Endothelial cell of umbilical vein (primary cell): ENCODE data around the gene CXADR. TPM values are rescaled to one million over a fixed set of nuclear protein-coding genes. Genes with fewer than 3 reads are reported as not detected.

Source experiments
- BruUV-seq: library from RNA; stranded (reverse); fragments of 400-500 nt; replicated peaks from 2 replicates; lab custom pipeline; 2021; lab: Mats Ljungman, UMichigan
- CTCF ChIA-PET: fragments of 300-600, 350-600 bp; sonication (Branson Sonifier 250); formaldehyde crosslinking; loops from one replicate; lab custom pipeline; 2021; ENCODE audit warnings: antibody characterized with exemption, inconsistent platforms; lab: Charles Lee
- POLR2A ChIA-PET: fragments of 300-600, 350-600 bp; sonication (Branson Sonifier 250); formaldehyde crosslinking; loops from one replicate; lab custom pipeline; 2021; ENCODE audit warnings: antibody characterized with exemption, inconsistent platforms; lab: Charles Lee
- DNase-seq: peaks from one replicate; pipeline ENCODE4 v3.0.0-alpha.2; 2011; ENCODE audit warnings: low read depth, low spot score
- FAIRE-seq: peaks from 2 replicates; lab custom pipeline; 2011; peaks lifted over from hg19 to GRCh38; lab: Jason Lieb, UNC
- H2AFZ ChIP-seq: 2 replicates; pipeline ENCODE4 v1.6.0; 2012; ENCODE audit warnings: low read depth, low read length, control low read depth, inconsistent platforms
- H3K27ac ChIP-seq: 2 replicates; pipeline ENCODE4 v1.5.1; 2011; ENCODE audit warnings: low read depth, mild to moderate bottlenecking, control low read depth, low read length, moderate library complexity; ENCODE audit not compliant: insufficient read depth
- H3K27me3 ChIP-seq, 2 experiments: 2 replicates each; pipeline versions ENCODE4 v1.6.0 to v1.6.1; 2011; ENCODE audit warnings: low read length in 2 of 2, mixed read lengths in 1 of 2; ENCODE audit not compliant: control insufficient read depth in 2 of 2, insufficient read depth in 2 of 2
- H3K36me3 ChIP-seq, 2 experiments: 2 replicates in 1 of 2; 3 replicates in 1 of 2; pipeline ENCODE4 v1.5.1; 2011; ENCODE audit warnings: low read length in 2 of 2, mild to moderate bottlenecking in 1 of 2, moderate library complexity in 1 of 2; ENCODE audit not compliant: control insufficient read depth in 2 of 2, insufficient read depth in 2 of 2; ENCODE audit errors: extremely low read depth in 1 of 2
- H3K4me1 ChIP-seq: 3 replicates; pipeline ENCODE4 v1.5.1; 2011; ENCODE audit warnings: mild to moderate bottlenecking, low read length; ENCODE audit not compliant: control insufficient read depth, insufficient read depth; ENCODE audit errors: extremely low read depth
- H3K4me2 ChIP-seq: 2 replicates; pipeline ENCODE4 v1.6.1; 2011; ENCODE audit warnings: low read length, control low read depth, mixed read lengths; ENCODE audit not compliant: insufficient read depth
- H3K4me3 ChIP-seq, 3 experiments: fragments of 200-600 bp in 1 of 3; sonication (generic), shearing (Covaris generic) in 1 of 3; replicated peaks in 1 of 3; 2 replicates each; pipeline ENCODE4 v1.5.1; 2011 to 2016; ENCODE audit warnings: control low read depth in 3 of 3, low read length in 3 of 3, mild to moderate bottlenecking in 2 of 3, inconsistent platforms in 1 of 3, low read depth in 1 of 3, moderate library complexity in 1 of 3; ENCODE audit not compliant: insufficient read depth in 1 of 3
- H3K79me2 ChIP-seq: 2 replicates; pipeline ENCODE4 v1.6.0; 2012; ENCODE audit warnings: low read length, inconsistent platforms; ENCODE audit not compliant: control insufficient read depth, insufficient read depth
- H3K9ac ChIP-seq: replicated peaks from 2 replicates; pipeline ENCODE3; 2011; ENCODE audit warnings: low read length, control low read depth; ENCODE audit not compliant: insufficient read depth; ENCODE audit errors: extremely low read depth
- H3K9me1 ChIP-seq: replicated peaks from 3 replicates; pipeline ENCODE4 v1.6.0; 2011; ENCODE audit warnings: mild to moderate bottlenecking, low read length; ENCODE audit not compliant: control insufficient read depth, insufficient read depth; ENCODE audit errors: extremely low read depth
- H3K9me3 ChIP-seq: replicated peaks from 2 replicates; pipeline ENCODE4 v1.5.1; 2012; ENCODE audit warnings: low read length, inconsistent platforms; ENCODE audit not compliant: control insufficient read depth, insufficient read depth
- H4K20me1 ChIP-seq: replicated peaks from 2 replicates; pipeline ENCODE3; 2011; ENCODE audit warnings: mild to moderate bottlenecking, low read length; ENCODE audit not compliant: control insufficient read depth, insufficient read depth; ENCODE audit errors: extremely low read depth
- CTCF ChIP-seq, 2 donors: IDR thresholded peaks; 1 replicate in 1 of 2; 2 replicates in 1 of 2; pipeline ENCODE4 v1.5.1; 2011; ENCODE audit warnings: low read length in 2 of 2, mild to moderate bottlenecking in 2 of 2, moderate library complexity in 2 of 2, control low read depth in 1 of 2, inconsistent platforms in 1 of 2, low read depth in 1 of 2; ENCODE audit not compliant: insufficient read depth in 1 of 2; ENCODE audit errors: extremely low read depth in 1 of 2
- EZH2 ChIP-seq: IDR thresholded peaks from 2 replicates; pipeline ENCODE4 v1.6.1; 2012; ENCODE audit warnings: borderline replicate concordance, low read depth, mild to moderate bottlenecking, moderate library complexity, low read length, inconsistent platforms; ENCODE audit not compliant: severe bottlenecking
- FOS ChIP-seq: IDR thresholded peaks from 2 replicates; pipeline ENCODE4 v1.6.1; 2011; ENCODE audit warnings: mild to moderate bottlenecking, low read length, moderate library complexity, borderline replicate concordance; ENCODE audit not compliant: insufficient read depth
- GATA2 ChIP-seq: IDR thresholded peaks from 2 replicates; pipeline ENCODE4 v1.7.0; 2011; ENCODE audit warnings: low read depth, mild to moderate bottlenecking, moderate library complexity, mixed read lengths, low read length; ENCODE audit not compliant: insufficient read length, insufficient read depth
- JUN ChIP-seq: IDR thresholded peaks from 2 replicates; pipeline ENCODE4 v1.6.1; 2011; ENCODE audit warnings: borderline replicate concordance, low read depth; ENCODE audit not compliant: insufficient read length, insufficient read depth
- MAX ChIP-seq: IDR thresholded peaks from 2 replicates; pipeline ENCODE4 v1.6.1; 2011; ENCODE audit not compliant: insufficient read depth, insufficient read length
- MYC ChIP-seq: IDR thresholded peaks from one replicate; pipeline ENCODE4 v1.6.1; 2011; ENCODE audit warnings: mild to moderate bottlenecking, low read depth, low read length
- POLR2A ChIP-seq: IDR thresholded peaks from 2 replicates; pipeline ENCODE4 v1.6.1; 2012; ENCODE audit warnings: low read depth, mild to moderate bottlenecking, control low read depth, low read length
- POLR2AphosphoS5 ChIP-seq: IDR thresholded peaks from 2 replicates; pipeline ENCODE4 v1.6.1; 2012; ENCODE audit warnings: low read depth, mild to moderate bottlenecking, control low read depth, low read length, moderate library complexity; ENCODE audit not compliant: insufficient read depth
- dilution Hi-C: fragments of 300-500 bp; cut with MboI; formaldehyde crosslinking; loops from one replicate; pipeline ENCODE4 v1.15.0; 2019; ENCODE audit warnings: low sequenced_read_pairs; ENCODE audit not compliant: extremely low pct_ligation_motif_present
- intact Hi-C: fragments of 100-400 bp; cut with micrococcal nuclease; formaldehyde crosslinking; loops from one replicate; pipeline ENCODE4 v1.10.0; 2022
- polyA plus RNA-seq, 4 experiments: library from polyadenylated mRNA; depleted of rRNA in 3 of 4; stranded (reverse) in 3 of 4; unstranded in 1 of 4; fragments of >200 nt; gene quantifications; 2 replicates each; pipeline versions ENCODE4 v1.2.1 to v1.2.3, GENCODE V29; 2011 to 2012; ENCODE audit warnings: missing spikeins in 1 of 4
- total RNA-seq: library from RNA; stranded (reverse); gene quantifications from 2 replicates; pipeline ENCODE4 v1.2.3, GENCODE V29; 2021

CXADR gene
- total and polyA plus RNA-seq, 2 donors (not counting 3 experiments of a cell fraction or from before 2014, with no cell fraction given) = 3.2 to 12.2 TPM

- H3K4me2 ChIP-seq = no peak overlapping the region
- H3K9ac ChIP-seq = no peak overlapping the region
- no peak for FAIRE-seq
- H3K27me3 ChIP-seq = no peaks in the 10 kb centered on the region
- H3K9me3 ChIP-seq = no peaks in the 10 kb centered on the region
- BruUV-seq = no TSS peak
- H3K79me2 ChIP-seq = no peaks in the 10 kb centered on the region
- no peak overlapping the region for H2AFZ ChIP-seq
- intact Hi-C loops (no loop called here), dilution Hi-C loops (no loop called here)
- no peak overlapping the region for H3K27ac ChIP-seq
- no peaks in the 10 kb centered on the region for H4K20me1 ChIP-seq
- TF ChIP-seq JUN = no peak
- no peak for TF ChIP-seq POLR2AphosphoS5
- no peak for TF ChIP-seq MAX
- no peak for TF ChIP-seq CTCF (IDR thresholded peaks at IDR 0.05; ENCODE audit: extremely low read depth in 1 of 2, insufficient read depth in 1 of 2, low read depth in 1 of 2, low read length in 2 of 2)
- TF ChIP-seq POLR2A = no peak
- TF ChIP-seq EZH2 = no peak
- no peak for TF ChIP-seq MYC
- no peak for TF ChIP-seq GATA2
- no peak for TF ChIP-seq FOS
- POLR2A ChIA-PET = no interaction called here
- DNase-seq = no peak
- no peak overlapping the region for H3K4me3 ChIP-seq
- H3K36me3 ChIP-seq = no peaks in the 10 kb centered on the region
- no peaks in the 10 kb centered on the region for H3K9me1 ChIP-seq
- CTCF ChIA-PET = interaction anchor here (1.7 kb wide), 1 partner anchor 11 kb away, joined by 5 read pairs; no protein-coding TSS in a partner anchor
- peaks cover 5% of the 10 kb centered on the region for H3K4me1 ChIP-seq
These were observed 40.7 kb upstream of the CXADR start for GRCh38 chr21:17472182-17472581.
